Measurements from ENCODE around the gene JUN.

Gene JUN

DNA sequence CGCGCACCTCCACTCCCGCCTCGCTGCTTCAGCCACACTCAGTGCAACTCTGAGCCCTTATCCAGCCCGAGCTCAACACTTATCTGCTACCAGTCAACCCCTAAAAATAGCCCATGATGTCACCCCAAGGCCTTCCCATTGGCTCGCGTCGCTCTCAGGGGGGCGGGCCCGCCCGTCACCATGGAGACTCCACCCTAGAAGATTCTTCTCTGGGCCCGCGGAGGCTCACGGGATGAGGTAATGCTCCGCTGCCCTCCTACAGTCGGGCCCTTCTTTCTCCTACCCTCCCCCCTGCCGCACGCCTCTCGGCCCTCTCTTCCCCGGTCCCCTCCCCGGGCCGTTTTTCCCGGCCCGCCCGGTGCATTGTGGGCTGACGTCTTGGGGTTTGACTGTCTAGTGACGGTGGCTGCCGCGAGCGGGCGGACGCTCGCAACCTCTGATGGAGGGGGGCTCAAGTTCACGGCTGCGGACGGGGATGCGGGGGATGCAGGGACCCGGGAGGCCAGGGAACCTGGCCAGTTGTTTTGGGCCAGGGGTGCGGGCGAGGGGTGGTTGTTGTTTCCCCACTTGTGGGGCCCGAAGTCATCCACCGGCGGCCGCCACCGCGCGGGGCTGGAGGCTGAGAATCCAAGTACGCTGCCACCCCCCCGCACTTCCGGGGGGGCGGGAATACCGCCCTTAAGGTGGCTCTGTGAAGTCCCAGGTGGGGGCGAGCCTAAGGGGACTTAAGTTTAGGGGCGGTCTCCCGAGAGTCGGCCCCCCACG, at the start of gene JUN:
Gene JUN (minus strand): TSS at position 55 of the 765 bp plus-strand sequence. CDS start 977 bp downstream, outside the sequence.
- peak; percentile 96 for DNase-seq (ENCODE audit: low spot score)

DNA sequence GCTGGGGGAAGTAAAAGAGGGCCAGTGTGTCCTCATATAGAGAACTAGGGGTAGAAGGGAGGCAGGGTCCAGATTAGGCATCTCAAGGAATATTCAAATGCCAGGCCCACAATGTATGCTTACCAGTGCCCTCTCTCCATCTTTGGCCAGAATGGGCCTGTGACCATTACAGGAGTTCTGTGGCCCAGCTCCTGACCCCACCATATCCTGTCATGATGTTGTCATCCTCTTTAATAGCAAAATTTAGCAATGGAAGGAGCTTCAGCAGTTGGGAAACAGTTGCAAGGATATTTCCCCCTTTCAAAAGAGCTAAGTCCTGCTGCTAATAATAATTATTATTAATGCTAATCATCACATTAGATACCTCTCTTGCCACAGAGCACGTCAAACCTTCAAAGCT, 49.3 kb upstream of the JUN start:
- DNase-seq (ENCODE audit: low spot score): no peak

DNA sequence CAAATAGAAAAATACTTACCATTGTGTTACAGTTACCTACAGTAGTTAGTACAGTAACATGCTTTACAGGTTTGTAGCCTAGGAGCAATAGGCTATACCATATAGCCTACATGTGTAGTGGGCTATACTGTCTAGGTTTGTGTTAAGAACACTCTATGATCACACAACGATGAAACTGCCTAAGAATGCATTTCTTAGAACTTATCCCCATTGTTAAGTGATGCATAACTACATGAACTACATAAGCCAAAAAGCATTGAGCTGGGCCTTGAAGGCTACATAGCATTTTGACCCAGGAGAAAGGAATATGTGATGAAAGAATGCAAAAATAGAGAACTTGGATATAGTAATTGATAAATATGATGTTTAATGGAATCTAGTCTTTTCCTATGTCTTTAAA, 46.4 kb upstream of the JUN start:
- DNase-seq (ENCODE audit: low spot score): no peak

DNA sequence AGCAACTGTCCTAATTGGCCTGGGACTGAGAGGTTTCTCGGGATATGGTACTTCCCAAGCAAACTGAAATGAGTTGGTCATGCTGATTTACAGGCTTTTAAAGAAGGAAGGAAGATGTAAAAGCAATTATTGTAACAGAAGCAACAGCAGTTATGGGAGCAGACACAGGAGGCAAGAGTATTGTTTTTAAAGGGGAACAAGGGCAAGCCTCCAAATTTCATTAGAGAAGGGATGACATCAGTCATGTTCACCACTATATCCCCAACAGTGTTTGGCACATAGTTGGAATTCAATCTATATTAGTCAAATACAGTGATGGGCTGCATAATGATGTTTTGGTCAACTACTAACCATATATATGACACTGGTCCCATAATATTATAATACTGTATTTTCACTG, 46.0 kb upstream of the JUN start:
- DNase-seq (ENCODE audit: low spot score): no peak

DNA sequence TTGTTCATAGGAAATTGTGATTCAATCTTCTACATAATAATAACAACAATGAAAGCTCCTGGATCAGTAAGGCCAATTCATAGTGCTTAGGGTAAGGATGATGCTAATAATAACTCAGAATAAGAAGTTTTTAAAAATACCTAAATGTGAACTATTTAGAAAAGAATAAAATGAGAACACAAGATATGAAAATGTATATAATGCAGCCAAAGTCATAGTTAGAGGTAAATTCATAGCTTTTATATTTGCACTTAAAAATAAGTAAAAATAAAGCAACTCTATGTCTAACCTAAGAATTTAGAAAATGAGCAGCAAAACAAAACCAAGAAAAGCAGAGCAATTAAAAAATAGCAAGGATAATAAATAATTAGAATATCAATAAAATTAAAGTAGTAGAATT, 43.5 kb upstream of the JUN start:
- DNase-seq (ENCODE audit: low spot score): no peak

DNA sequence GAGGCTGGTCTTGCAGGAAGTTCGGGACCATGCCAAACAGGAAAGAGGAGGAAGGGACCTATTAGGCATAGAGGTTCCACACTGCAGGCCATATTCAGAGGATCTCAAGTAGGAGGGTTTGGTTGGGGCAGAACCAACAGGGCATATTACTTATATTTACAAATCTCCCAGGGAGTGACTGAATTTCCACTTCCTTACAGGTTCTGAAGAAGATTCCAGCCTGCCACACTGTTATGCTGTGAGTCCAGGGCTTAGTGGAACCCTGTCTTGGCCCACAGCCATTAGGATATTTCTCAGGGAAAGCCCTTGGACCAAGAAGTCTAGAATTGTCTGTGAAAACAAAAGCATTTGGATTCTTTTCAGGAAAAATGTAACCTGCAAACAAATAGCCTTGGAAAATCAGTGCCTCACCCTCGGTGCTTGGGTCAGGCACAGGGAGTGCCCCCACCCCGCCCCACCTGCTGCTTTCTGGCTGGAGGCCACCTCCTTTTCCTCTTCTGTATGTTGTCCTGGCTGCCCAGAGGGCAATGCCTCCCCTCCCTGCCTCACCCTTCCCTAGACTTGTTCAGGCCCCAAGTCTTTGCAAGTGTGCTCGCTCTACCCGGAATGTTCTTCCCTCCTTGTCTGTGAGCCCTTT, 41.0 kb upstream of the JUN start:
- DNase-seq (ENCODE audit: low spot score): no peak

DNA sequence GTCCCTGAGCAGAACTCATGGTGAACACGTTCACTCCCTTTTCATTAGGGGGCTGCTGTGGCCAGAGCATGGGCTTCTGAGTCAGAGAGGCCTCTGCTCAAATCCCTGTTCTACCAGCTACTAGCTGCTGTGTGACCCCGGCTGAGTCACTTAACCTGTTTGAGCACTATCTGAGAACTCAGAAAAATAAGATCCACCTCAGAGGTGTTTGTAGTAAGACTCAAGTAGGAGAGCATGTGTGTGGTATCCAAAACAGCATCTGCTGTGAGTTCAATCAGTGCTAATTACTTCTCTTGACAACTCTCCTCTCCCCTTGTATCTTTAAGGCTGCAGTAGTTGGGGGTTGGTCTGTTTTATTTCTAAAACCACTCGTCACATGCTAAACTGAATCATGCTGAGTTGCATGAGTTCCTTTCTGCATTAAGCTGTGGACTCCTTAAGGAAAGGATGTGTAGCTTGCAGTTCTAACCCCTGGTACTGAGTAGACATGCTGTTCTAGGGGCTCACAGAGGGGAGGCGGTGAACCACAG, 39.7 kb upstream of the JUN start:
- DNase-seq (ENCODE audit: low spot score): no peak

DNA sequence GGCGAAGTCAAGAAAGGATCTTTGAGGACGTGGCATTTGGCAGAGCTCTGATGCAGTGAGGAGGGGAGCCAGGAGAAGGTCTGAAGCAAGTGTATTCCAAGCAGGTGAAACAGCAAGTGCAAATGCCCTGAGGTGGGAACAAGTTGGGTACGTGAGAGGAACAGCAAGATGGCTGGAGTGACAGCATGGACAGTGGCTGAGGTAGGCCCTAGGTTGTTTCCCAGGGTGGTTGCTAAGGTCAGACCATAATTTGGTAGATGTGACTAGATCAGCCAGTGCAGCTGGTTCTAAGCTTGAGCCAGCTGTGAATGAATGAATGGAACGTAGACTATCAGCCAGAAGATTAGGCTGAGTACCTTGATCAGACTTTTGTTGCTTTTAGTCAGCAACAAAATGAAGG, 37.5 kb upstream of the JUN start:
- DNase-seq (ENCODE audit: low spot score): no peak

DNA sequence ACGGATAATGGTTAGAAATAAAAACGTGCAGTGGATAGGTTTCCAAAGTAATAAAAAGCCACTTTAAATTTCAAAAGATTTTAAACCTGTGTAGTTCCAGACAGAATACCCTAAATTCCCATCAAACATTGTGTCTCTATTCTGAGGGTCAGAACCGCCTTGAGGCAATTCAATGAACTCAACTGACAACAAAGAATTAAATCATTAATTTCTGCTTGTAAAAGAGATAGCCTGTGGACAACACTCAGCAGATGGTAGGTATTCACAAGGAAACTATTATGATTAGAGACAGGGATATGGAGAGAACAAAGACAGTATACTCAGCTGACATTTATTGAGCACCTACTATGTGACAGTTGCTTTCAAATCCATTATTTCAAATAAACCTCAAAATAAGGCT, 35.1 kb upstream of the JUN start:
- DNase-seq (ENCODE audit: low spot score): no peak

DNA sequence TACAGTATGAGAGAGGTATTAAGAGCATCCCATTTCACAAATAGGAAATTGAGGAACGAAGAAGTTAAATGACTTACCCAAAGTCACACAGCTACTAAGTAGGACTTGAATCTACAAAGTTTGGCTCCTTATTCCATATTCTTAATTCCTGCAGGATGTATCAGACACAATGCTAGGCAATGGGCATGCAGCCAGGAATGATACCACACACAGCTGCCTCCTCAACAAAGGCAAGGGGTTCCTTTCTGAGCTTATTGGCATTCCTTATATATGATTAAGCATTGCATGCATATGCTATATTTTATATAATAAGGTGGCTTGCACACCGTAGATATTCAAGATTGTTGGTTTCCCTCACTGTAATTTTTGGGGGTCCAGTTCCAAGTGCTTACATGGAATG, 34.2 kb upstream of the JUN start:
- DNase-seq (ENCODE audit: low spot score): no peak

DNA sequence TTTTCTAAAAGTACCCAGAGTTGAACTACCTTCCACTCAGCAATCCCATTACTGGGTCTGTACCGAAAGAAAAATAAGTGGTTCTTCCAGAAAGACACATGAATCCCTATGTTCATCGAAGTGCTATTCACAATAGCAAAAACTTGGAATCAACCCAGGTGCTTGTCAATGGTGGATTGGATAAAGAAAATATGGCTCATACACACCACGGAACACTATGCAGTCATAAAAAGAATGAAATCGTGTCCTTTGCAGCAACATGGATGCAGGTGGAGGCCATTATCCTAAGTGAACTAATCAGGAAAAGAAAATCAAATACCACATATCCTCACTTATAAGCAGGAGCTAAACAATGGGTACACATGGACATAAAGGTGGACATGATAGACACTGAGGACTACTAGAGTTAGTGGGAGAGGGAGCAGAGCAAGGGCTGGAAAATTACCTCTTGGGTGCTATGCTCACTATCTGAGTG, 32.9 kb upstream of the JUN start:
- DNase-seq (ENCODE audit: low spot score): no peak

DNA sequence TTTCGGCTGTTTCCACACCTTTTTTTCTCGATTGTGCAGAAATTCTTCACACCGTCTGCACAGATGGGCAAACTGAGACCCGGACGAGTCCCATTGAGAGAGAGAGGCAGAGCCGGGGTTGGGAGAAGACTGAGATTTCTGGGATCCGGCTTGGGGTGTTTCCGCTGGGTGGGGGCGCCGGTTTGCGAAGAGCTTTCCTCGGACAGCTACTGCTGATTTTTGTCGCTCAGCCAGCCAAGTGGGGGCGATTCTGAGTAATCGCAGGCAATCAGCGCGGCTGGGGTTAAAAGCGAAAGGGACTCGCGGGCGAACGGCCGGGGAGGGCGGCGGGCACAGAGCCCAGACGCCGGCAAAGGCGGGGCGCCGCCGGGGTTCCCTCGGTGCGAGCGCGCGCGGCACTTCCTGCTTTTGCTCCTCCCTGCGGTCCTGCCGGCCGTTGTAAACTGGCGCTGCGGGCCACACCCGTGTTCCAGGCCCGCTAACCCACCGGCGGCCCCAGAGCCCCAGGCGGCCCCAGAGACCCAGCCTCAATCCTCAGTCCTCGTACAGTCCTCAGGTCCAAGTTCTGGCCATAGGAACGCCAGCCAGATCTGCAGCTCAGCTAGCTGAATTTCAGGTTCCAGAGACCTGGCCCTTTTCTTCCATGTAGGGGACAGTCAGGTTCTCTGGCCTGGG, 32.4 kb upstream of the JUN start:
- DNase-seq (ENCODE audit: low spot score): peak; percentile 71

DNA sequence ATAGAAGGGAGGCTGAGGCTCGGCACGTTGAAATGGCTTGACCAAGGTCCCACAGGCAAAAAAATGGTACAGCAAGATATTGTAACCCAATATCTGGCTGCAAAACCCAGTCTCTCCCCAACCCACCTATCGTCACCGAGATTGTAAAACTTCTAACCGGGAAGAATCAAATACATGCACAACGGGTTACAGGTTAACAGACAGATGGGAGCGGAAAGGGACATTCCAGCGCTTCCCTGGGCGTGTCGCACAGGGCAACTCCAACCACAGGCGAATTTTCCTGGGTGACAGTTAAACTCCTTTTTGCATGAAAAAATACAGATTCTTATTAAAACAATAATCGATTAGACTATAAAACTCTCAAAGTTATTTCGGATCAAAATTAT, 31.8 kb upstream of the JUN start:
- peak; percentile 74 for DNase-seq (ENCODE audit: low spot score)

DNA sequence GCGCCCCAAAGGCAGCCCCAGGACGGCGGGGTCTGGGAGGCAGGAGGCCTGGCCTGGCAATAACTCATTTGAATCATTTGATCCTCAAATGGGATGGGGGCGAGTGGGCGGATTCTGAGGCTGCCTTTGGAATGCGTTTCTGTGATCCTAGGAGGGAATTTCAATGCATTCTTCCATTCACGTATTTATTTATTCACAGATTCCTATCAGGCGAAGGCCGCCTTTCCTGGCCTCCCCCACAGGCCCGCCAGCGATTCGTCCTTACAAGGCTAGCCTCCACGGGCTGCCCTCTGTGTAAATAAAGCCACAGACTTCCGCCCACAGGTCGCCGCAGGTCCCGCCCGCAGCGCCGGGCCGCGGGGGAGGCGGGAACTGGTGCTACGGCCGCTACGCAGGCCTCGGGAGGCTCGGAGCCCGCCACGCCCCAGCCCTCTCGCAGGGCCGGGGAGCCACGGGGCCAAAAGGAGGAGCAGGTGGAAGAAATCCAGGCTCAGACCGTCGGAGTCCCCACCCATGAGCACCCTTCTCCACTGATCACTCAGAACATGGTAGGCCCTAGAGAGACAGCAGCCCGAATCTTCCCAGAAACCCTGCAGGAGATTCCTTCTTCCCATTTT, 31.3 kb upstream of the JUN start:
- peak; percentile 70 for DNase-seq (ENCODE audit: low spot score)

DNA sequence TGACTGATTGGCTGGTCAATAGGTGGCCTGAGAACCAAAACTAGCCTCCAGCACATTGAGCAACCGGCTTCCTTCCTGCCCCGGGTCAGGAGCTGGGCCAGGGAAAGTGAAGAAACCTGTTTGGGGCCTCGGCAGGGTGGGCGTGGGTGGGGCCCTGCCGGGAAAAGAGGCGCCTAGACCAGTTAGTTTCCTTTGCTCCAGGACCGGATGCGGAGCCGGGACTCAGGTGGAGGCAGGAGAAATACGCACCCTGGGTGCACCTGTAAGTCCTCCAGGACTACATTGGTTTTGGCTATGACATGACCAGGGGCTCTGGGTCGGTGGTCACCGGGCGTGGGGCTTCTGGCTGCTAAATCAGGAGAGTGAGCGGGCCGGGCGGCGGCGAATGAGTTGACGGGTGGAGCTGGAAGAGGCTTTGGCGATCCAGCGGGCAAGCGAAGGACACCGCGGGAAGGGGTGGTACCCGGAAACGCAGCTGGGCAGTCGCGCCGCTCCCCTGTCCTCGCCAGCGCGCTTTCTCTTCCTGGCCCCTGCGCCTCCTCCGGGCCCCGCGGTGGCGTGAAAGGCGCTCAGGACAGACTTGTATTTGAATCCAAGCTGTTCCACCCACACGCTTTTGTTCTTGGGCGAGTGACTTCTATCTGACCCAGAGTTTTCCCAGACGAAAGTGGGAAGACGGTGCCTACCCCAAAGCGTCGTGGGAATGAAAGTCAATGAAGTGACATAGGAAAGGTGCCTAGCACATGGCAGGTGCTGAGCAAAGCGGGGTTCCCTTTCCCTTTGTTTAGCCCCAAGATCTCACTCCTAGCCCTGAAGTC, 30.6 kb upstream of the JUN start:
- no peak for DNase-seq (ENCODE audit: low spot score)

DNA sequence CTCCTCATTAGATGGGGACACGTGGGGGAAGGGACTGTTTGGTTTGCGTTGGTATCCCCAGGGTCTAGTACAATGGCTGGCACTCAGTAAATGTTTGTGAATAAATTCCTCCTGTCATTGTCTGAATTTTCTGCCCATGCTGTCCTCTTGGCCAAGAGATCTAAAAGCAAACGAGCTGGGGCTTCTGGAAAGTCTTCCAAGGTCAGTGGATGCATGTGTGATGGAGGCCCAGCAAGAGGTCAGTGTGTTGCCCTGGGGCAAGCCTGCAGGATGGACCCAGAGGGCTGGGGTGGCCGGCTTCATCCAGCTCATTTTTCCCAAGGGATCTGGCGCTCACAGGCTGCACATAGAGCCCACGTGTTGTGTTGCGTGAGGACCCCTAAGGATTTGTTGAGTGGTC, 30.0 kb upstream of the JUN start:
- no peak for DNase-seq (ENCODE audit: low spot score)

DNA sequence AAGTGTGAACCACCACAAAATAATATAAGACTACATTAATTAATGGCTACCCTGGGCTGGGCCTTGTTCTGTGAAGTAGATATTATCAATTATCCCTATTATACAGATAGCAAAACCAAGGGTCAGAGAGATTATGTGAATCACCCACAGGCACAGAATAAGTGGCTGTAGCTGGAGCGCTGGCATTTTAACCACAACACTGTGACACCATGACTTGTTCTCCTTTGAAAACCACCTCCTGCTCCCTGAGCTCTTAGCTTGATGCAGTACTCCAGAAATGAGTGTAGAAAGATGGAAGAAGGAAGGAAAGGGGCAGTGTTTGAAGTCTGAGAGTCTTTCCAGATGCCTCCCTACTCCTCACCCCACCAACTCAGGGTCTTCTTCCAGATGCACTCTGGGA, 29.5 kb upstream of the JUN start:
- no peak for DNase-seq (ENCODE audit: low spot score)

DNA sequence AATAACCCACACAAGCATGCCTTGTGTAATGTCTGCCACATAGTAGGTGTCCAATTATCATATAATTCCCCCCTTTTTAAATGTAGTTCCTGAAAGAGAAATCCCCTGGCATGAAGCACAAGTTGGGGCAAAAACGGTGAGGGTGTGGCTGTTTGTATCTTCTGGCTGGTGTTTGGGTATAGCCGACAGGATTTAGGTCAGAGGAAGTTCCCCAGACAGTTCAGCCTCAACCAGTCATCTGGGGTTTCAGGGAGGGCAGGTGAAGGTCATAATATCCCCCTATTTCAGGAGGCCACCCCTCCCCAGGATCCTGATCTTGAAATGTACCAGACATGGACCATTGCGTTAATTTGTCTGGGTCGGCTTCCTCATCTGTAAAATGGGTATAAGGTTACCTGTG, 29.1 kb upstream of the JUN start:
- no peak for DNase-seq (ENCODE audit: low spot score)

DNA sequence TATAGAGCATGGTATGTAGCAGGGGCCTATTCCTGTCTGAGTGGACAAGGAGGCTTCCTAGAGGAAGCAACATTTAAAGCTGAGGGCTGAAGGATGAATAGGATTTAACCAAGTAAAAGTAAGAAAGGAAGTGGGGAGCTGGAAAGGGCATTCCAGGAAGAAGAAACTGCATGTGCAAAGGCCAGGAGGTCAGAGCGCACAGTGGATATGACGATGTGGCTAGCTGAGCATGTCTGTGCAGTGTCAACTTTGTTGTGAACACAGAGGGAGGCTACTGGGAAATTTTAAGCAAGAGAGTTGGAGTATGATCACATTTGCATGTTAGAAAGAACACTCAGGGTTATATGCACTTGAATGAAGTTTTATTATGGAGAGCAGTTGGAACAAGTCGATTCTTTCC, 28.6 kb upstream of the JUN start:
- DNase-seq (ENCODE audit: low spot score): no peak

DNA sequence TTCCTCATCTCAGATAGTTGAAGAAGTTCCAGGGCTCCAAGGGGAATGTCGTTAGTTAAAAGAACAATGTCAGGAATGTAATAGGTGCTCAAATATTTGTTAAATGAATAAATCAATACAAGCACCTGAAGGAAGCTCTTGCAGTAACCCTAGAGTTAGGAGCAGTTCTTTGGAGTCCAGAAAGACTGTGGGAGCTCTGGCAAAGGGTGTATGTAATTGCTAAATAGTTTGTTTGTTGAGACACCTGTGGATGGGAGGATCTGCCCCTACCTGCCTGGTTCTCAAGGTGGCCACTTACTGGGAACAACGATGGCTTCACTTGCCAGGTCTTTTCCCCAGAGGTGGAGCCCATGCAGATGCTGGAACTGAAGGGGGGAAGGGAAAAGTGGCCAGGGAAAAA, 27.5 kb upstream of the JUN start:
- no peak for DNase-seq (ENCODE audit: low spot score)

DNA sequence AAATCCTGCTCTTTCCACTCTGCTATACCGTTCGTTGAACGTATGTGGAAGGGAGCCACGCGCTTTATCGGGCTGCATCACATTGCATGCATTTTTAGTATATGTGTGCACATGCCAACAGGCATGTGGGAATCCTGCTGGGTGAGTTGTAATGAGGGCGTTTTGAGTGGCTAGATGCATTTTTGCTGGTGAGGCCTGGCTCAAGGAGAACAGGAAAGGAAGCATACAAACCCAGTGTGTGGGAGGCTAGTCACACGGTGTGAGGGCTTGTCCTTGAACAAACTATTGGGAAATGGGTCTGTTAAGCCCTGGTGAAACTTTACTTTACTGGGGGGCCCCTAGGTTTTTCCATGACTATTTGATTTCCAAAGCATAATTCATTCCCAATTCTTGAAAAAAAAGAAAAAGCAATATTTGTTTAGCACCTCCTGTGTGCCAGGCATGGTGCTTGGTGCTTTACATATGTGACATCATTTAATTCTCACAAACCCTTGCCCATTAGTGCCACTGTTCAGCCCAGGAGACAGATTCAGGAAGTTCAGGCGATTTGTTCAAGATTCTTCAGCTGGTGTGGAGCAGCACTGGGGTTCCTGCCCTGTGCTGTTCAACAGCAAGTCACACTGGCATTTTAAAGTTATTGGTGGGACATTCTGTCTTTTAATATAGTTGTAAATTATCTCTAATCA, 25.6 kb upstream of the JUN start:
- DNase-seq (ENCODE audit: low spot score): no peak

Data from HuH-7 (cell line).